GM18868 (cell line): Measurements from ENCODE around the gene PRDM12.

Experiments used
- ATAC-seq: cut with Tn5 transposase; IDR thresholded peaks from one replicate; pipeline ENCODE4 v1.9.1; 2021; ENCODE audit warnings: mild to moderate bottlenecking, moderate library complexity; ENCODE audit not compliant: unreplicated experiment

PRDM12 gene

GRCh38 chr9:130714586-130715110 is 50.3 kb downstream of the PRDM12 start:
- ATAC-seq, result no peak

- no peak for ATAC-seq
These were observed 50.9 kb downstream of the PRDM12 start for GRCh38 chr9:130715270-130715669.

GRCh38 chr9:130718562-130718961 is 54.2 kb downstream of the PRDM12 start:
- ATAC-seq, result no peak

- ATAC-seq, result no peak
These were observed 56.4 kb downstream of the PRDM12 start for GRCh38 chr9:130720762-130721161.

- ATAC-seq, result no peak
These were observed 64.3 kb downstream of the PRDM12 start for GRCh38 chr9:130728721-130729120.

GRCh38 chr9:130729145-130729544 is 64.8 kb downstream of the PRDM12 start:
- ATAC-seq, result no peak

GRCh38 chr9:130731355-130731754 is 67.0 kb downstream of the PRDM12 start:
- no peak for ATAC-seq

GRCh38 chr9:130732136-130732535 is 67.7 kb downstream of the PRDM12 start:
- no peak for ATAC-seq
